Lung (tissue), 12 donors: ENCODE results near the gene ADGRV1. TPM values are rescaled to one million over a fixed set of nuclear protein-coding genes. Genes with fewer than 3 reads are reported as not detected.

Experiments used
- ATAC-seq: fragments of 200-7000 bp; cut with Tn5 transposase; one replicate; pipeline ENCODE4 v1.9.1; 2020; ENCODE audit warnings: moderate number of reproducible peaks; ENCODE audit not compliant: insufficient read depth, low FRiP score
- DNase-seq, 3 donors: peaks; one replicate each; pipeline ENCODE4 v3.0.0-alpha.2; 2013 to 2017
- H3K27ac ChIP-seq, 2 donors: one replicate each; pipeline ENCODE4 v1.5.1; 2013; ENCODE audit warnings: mild to moderate bottlenecking in 2 of 2, moderate library complexity in 2 of 2, control low read depth in 1 of 2, inconsistent platforms in 1 of 2, low read depth in 1 of 2, low read length in 1 of 2
- H3K27me3 ChIP-seq, 3 donors: one replicate each; pipeline ENCODE4 v1.5.1; 2013; ENCODE audit warnings: low read length in 2 of 3; ENCODE audit not compliant: control insufficient read depth in 3 of 3, insufficient read depth in 3 of 3
- H3K36me3 ChIP-seq, 4 donors: one replicate each; pipeline ENCODE4 v1.5.1; 2013; ENCODE audit warnings: low read length in 4 of 4, mild to moderate bottlenecking in 1 of 4, moderate library complexity in 1 of 4; ENCODE audit not compliant: control insufficient read depth in 4 of 4, insufficient read depth in 4 of 4
- H3K4me1 ChIP-seq, 5 donors: one replicate each; pipeline ENCODE4 v1.5.1; 2013; ENCODE audit warnings: low read length in 5 of 5, mild to moderate bottlenecking in 2 of 5, moderate library complexity in 1 of 5; ENCODE audit not compliant: control insufficient read depth in 5 of 5, insufficient read depth in 5 of 5
- H3K4me3 ChIP-seq: one replicate; pipeline ENCODE4 v1.5.1; 2013; ENCODE audit warnings: mild to moderate bottlenecking, control low read depth, moderate library complexity
- H3K9ac ChIP-seq, 2 donors: one replicate each; pipeline ENCODE4 v1.5.1; 2013; ENCODE audit warnings: low read length in 2 of 2, control low read depth in 1 of 2; ENCODE audit not compliant: insufficient read depth in 1 of 2
- H3K9me3 ChIP-seq, 4 donors: one replicate each; pipeline ENCODE4 v1.5.1; 2013; ENCODE audit warnings: low read length in 3 of 4, mild to moderate bottlenecking in 1 of 4, moderate library complexity in 1 of 4; ENCODE audit not compliant: control insufficient read depth in 4 of 4, insufficient read depth in 3 of 4
- CTCF ChIP-seq: IDR thresholded peaks from 2 replicates; pipeline ENCODE4 v1.5.1; 2012; ENCODE audit warnings: mild to moderate bottlenecking; ENCODE audit errors: control extremely low read depth, extremely low read depth
- WGBS, 2 donors: extraction: QIAGEN DNeasy Blood & Tissue Kit; methylation state at CpG; one replicate each; pipeline ENCODE4 v1.1.7; 2013; 5-methylcytosine and 5-hydroxymethylcytosine counted together
- polyA plus RNA-seq, 2 donors: library from polyadenylated mRNA; stranded (reverse); fragments of 200-250 nt; gene quantifications; one replicate each; pipeline ENCODE4 v1.2.1, GENCODE V29; 2013
- total RNA-seq, 2 donors: library from RNA; depleted of rRNA in 1 of 2; stranded (reverse); fragments of >200 nt in 1 of 2; gene quantifications; one replicate each; pipeline ENCODE4 v1.2.1, GENCODE V29; 2014 to 2021
- donor health status: control.
- donor health status: control.
- donor health status: Bipolar disorder and iron deficiency.
- donor health status: healthy.
- donor health status: DM: yes; HTN: yes; CAD: no.

The ADGRV1 gene
- total and polyA plus RNA-seq, 4 donors, result 3.6 to 66.2 (median 28.2) TPM

DNA sequence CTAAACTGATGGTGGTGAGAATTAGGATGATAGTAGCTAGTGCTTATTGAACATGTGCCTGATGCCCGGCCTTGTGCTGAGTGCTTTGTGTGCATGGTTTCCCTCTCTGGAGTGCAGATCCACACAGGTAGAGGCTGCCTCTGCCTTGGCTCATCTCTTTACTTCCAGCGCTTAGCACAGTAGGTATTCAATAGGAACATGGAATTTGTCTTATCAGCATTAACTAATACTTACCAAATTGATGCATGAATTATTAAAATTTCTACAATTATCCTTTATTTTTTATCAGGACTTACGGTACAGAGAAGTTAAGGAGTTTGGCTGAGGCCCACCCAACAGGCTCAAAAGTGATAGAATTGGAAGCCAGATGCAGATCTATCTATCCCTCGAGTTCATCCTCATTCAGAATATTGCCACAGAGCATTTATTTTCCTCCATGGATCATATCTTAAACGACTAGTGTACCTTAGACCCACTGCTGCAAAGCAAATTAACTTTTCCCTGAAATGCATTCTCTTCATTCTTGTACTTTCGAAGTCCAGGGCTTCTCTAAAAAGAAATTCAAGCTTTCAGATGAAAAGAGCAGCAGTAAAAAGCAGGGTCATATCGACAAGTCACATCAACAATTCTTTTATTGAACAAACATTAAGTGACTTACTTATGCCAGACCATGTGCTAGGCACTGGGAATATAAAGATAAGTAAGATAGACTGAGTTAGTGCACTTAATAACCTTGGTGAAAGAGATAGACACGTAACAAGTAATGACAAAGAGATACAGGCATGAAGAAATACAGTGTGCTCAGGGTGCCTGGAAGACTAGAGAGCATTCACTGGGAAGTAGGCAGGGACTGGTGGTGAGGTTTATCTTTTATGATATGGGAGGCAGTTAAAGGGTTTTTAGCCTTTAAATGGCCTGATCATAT is 534.5 kb downstream of the ADGRV1 start:
- WGBS, 2 donors, result 83 to 90% methylated on average over 8 of the region's 8 CpGs
- no peak for DNase-seq

DNA sequence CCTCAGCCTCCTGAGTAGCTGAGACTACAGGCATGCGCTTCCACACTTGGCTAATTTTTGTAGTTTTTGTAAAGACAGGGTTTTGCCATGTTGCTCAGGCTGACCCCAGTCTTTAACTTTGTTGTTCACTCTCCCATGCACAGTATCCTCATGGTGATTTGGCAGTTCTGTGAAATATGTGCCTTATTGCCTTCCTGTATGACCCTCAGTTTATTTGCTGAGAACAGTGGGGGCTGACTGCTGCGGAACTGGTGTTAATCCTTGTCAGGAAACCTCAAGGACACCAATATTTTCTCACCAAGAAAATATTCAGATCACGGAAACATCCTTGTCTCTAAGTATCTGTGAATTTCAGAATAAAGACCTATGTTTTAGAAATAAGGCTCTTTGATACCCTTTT is 536.7 kb downstream of the ADGRV1 start:
- no peaks in the 10 kb centered on the region for H3K36me3 ChIP-seq
- no peak overlapping the region for H3K27ac ChIP-seq
- no peak overlapping the region for H3K4me3 ChIP-seq
- no peak overlapping the region for H3K9ac ChIP-seq
- ATAC-seq, result no peak
- WGBS, 2 donors, result 57 to 69% methylated on average over 3 of the region's 3 CpGs
- no peaks in the 10 kb centered on the region for H3K27me3 ChIP-seq
- DNase-seq, result no peak
- H3K9me3 ChIP-seq, result no peaks in the 10 kb centered on the region
- no peak for TF ChIP-seq CTCF
- H3K4me1 ChIP-seq, result peaks cover 0 to 9% (median 0%) of the 10 kb centered on the region in 5 donors

More for the DNA sequence above, 534.5 kb downstream of the ADGRV1 start:
- Histone ChIP-seq H3K27me3 (no peaks in the 10 kb centered on the region), H3K36me3 (no peaks in the 10 kb centered on the region), H3K9ac (no peak overlapping the region), H3K27ac (no peak overlapping the region), H3K4me1 (peaks cover 0 to 3% (median 0%) of the 10 kb centered on the region in 5 donors), H3K4me3 (no peak overlapping the region), H3K9me3 (no peaks in the 10 kb centered on the region)
- no peak for TF ChIP-seq CTCF
- ATAC-seq, result no peak

DNA sequence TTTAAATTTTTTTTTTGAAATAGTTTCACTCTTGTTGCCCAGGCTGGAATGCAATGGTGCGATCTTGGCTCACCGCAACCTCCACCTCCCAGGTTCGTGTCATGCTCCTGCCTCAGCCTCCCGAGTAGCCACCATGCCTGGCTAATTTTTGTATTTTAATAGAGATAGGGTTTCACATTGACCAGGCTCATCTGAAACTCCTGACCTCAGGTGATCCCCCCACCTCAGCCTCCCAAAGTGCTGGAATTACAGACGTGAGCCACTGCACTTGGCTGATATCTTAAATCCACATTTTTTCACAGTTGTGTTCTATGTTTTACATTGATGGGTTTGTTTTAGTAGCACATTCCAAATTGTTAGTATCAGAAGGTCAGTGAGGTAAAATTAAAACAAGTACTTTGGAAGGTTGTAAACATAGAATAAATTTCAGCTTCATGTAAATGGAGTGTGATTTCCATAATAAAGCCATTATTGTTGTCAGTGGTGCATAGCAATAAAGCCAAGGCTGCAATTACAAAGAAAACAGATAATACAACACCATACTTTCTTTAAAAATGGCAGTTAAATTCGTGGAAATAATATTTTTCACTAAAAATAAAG is 537.3 kb downstream of the ADGRV1 start:
- ATAC-seq (no peak), DNase-seq (no peak)
- Histone ChIP-seq H3K4me3 (no peak overlapping the region), H3K27me3 (no peaks in the 10 kb centered on the region), H3K9ac (no peak overlapping the region), H3K27ac (no peak overlapping the region), H3K4me1 (peaks cover 0 to 9% (median 0%) of the 10 kb centered on the region in 5 donors), H3K36me3 (no peaks in the 10 kb centered on the region), H3K9me3 (no peaks in the 10 kb centered on the region)
- WGBS, 2 donors, result 83 to 87% methylated on average over 6 of the region's 6 CpGs
- no peak for TF ChIP-seq CTCF
